Activated CD4-positive, alpha-beta T cell treated with anti-CD3 and anti-CD28 coated beads, Interleukin-2, amount 50 U/mL, for 24 hours (primary cell): ENCODE data around the gene ZNF682.
"Not testable (repeated sequence)": the region's sequence is repeated elsewhere in the genome, so short reads cannot be mapped to it uniquely, and the experiment has no call there.

Source experiments
- DNase-seq, 2 donors: peaks; one replicate each; pipeline ENCODE4 v3.0.0-alpha.2; 2020; ENCODE audit warnings: low read depth in 1 of 2, low spot score in 1 of 2

Gene ZNF682

DNA sequence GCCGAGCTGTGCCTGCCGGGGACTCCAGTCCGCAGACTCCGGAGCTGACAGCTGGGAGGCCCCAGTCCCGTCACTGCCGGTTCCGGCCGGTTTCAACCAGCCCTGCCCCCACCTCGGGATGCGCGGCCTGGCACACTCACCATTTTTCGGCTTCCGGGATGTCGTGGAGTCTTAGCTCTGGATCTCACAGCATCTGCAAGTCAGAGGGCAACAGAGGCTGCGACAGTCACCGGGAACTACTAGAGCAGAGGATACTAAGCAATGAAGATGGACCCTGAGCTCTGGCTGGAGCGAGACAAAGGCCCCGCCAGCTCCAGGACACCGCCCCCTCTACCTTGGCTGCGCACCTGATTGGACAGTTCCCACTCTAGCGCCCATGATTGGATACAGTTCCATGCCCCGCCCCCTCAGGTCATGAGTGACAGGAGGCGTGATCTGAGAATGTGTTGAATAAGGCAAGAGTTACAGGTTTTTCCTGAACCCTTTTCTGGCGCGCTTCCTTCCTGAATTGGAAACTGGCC, at the start of gene ZNF682:
ZNF682 (minus strand) TSS at position 303 of the 521 bp plus-strand sequence; CDS start at position 143, 160 bp downstream.
- peak; percentile 81 to 95 for DNase-seq

DNA sequence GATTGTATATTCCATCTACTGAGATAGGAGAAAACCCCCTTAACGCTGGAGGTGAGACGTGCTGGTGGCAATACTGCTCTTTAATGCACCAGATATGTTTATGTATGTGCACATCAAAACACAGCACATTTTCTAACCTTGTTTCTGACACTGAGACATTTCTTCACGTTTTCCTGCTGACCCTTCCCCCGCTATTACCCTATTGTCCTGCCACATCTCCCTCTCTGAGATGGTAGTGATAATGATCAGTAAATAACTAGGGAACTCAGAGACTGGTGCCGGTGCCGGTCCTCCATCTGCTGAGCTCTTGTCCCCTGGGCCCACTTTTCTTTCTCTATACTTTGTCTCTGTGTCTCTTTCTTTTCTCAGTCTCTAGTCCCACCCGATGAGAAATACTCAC, 43.6 kb upstream of the ZNF682 start:
- not testable (repeated sequence) for DNase-seq

DNA sequence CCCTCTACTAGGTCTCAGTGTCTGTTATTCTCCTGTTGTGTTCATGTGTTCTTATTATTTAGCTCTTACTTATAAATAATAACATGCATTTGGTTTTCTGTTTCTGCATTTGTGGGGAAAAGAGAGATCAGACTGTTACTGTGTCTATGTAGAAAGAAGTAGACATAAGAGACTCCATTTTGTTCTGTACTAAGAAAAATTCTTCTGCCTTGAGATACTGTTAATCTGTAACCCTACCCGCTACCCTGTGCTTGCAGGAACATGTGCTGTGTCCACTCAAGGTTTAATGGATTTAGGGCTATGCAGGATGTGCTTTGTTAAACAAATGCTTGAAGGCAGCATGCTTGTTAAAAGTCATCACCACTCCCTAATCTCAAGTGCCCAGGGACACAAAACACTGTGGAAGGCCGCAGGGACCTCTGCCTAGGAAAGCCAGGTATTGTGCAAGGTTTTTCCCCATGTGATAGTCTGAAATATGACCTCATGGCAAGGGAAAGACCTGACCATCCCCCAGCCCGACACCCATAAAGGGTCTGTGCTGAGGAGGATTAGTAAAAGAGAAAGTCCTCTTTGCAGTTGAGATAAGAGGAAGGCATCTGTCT, 43.0 kb upstream of the ZNF682 start:
- DNase-seq, result not testable (repeated sequence)

DNA sequence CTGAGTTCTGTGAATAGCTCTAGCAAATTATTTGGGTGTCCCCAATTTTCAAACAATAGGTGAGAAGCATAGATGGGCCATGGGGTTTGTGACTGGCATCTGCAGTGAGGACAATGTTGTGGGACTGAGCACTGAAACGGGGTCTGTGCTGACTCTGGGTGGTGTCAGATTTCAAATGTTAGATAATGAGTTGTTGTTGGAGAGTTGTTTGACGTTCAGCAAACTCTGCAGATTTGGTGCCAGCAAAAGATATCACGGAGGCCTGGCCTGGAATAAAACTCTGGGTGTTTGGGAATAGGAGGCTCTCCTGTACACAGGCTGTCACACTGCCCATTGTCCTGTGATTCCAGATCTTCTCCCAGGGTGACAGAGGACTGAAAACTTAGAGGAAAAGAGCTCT, 41.4 kb upstream of the ZNF682 start:
- DNase-seq, result no peak

- no peak for DNase-seq
Observed at GRCh38 chr19:20079476-20079875, 40.2 kb upstream of the ZNF682 start.

DNA sequence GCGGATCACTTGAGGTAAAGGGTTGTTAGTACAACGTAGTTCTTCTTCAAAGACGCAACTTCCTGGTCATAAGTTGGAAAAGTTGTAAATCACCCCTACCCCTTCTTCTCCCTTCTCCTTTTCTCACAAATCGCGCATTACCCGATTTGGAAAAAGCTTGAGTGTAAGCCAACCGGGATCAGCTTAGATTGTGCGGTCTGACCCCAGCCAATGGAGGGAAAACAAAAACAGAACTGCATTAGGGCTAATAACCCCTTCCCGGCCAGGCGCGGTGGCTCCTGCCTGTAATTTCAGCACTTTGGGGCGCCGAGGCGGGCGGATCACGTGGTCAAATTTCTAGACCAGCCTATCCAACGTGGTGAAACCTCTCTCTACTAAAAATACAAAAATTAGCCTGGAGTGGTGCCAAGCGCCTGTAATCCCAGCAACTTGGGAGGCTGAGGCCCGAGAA, 39.3 kb upstream of the ZNF682 start:
- no peak for DNase-seq

DNA sequence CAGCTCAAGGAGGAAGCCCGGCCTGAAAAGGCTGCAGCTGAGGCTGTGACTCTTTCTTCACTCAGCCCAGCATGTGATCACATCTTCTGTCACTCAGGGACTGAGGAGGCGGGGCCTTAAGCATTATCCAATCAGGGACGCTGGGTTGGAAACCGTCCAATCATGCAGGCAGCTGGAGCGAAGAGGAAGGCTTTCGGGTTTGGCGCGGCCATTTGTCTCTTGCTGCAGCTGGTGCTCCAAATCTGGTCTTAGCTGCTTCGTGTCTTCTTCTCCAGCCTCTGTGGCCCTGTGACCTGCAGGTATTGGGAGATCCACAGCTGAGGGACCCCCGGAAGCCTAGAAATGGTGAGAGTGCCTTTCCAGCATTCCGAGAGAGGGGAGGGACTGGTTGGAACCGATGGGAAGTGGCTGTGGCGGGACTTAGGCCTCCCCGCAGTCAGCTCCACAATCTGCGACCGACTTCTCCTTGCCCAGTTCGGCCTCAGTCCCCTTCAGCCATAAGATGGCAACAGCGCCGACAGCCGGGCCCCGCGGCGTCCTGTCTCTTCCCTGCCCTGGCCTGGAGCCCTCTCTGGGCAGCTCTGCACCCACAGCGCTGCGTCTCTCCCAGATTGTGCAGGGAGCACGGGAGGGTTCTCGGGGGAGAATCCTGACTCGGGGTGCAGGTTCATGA, 38.6 kb upstream of the ZNF682 start, which contains the start of gene ZNF90:
ZNF90 (plus strand) TSS at position 210 of the 673 bp plus-strand sequence; CDS start at position 343, 133 bp downstream.
- peak; percentile 56 to 85 for DNase-seq

DNA sequence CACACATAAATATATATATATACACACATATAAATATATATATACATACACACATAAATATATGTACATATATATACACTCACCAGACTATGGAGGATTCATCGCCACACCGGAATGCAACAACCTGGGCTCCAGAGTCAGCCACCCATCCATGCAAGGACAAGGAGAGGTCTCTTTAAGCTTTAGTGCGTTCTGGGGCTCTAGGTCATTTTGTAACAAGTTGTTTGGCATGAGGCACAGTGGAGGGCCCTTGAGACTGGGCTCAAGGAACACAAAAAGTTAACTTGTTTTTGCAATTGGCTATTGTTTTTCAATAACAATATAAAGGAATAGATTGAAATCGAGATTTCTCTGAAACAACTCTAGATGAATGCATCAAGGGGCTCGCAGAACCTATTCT, 33.6 kb upstream of the ZNF682 start:
- DNase-seq, result no peak

GRCh38 chr19:20070691-20071090, 31.4 kb upstream of the ZNF682 start:
- DNase-seq, result no peak

DNA sequence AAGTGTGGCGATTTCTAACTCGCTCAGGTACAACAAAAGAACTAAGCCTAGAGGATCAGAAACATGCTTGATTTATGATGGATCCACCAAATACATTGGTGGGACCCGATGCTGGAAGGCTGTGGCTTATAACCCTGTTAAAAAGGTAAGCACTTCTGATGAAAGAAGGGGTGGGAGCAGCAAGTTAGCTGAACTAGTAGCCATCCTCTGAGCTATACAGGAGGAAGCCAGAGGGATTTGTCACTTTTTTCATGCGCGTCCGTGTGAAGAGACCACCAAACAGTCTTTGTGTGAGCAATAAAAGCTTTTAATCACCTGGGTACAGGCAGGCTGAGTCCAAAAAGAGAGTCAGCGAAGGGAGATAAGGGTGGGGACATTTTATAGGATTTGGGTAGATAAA, 29.3 kb upstream of the ZNF682 start:
- DNase-seq, result not testable (repeated sequence)

- no peak for DNase-seq
Observed at GRCh38 chr19:20067943-20068342, 28.6 kb upstream of the ZNF682 start.

GRCh38 chr19:20066861-20067260, 27.6 kb upstream of the ZNF682 start:
- no peak for DNase-seq

- DNase-seq, result no peak
Observed at GRCh38 chr19:20060282-20060681, 21.0 kb upstream of the ZNF682 start.

DNA sequence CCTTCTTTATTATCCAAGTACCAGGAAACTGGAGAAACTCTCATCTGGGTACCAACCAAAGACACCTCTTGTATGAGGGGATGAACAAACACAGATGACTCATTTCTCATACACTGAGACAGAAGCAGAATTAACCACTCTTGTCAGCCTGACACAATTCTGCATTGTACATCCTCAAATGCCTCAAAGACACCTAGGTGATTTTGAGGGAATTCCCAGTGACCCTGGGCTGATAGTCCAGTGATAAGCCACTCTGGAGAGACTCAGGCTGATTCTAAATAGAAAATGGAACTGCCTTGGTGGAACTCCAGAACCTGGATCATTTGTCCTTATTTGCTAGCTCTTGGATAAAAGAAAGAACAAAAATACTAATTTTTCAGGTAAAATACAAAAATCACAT, 19.4 kb upstream of the ZNF682 start:
- DNase-seq, result not testable (repeated sequence)

- peak; percentile 47 to 65 for DNase-seq
Observed at GRCh38 chr19:20051841-20052768, 12.8 kb upstream of the ZNF682 start.

- DNase-seq, result not testable (repeated sequence)
Observed at GRCh38 chr19:20045742-20046141, 6.4 kb upstream of the ZNF682 start.

DNA sequence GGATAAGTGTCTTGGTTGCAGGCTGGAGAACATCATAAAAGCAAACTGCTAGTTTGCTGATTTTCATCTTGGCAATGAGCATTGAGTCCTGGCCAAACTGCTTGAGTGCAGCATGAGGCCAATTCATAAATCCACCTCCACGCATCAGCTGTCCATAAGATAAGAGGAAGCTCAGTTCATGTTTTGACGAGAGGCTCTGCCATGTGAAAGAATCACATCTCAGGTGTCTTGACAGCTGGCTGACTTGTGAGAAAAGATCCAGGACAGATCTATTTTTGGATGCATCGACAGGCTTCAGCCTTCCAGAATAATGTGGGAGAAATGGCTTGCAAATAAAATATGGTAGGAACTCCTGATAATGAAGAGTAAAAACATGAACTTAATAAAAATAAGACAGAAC, 5.4 kb upstream of the ZNF682 start:
- DNase-seq, result no peak

GRCh38 chr19:20038358-20039202, 725 bp downstream of the ZNF682 start:
- no peak for DNase-seq

GRCh38 chr19:20035935-20036334, 3.4 kb downstream of the ZNF682 start:
- DNase-seq, result no peak

DNA sequence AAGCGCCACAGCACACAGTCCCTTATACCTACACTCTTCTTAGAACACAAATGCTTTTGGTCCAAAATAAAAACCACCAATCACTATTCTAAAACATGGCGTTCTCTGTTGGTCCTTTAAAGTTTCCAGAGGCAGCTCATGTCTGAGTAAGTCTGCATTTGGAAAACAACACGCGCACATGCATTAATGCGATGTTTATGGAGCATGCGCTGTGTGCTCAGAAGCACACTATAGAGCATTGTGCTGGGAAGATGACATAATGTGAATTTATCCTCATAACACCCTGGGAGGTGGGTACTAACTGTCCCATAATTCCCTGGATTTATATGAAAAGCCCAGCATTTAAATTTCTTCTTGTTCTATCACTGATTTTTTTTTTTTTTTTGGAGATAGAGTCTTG, 10.7 kb downstream of the ZNF682 start:
- no peak for DNase-seq
